GM23338 (cell line): Measurements from ENCODE around the gene CDKAL1. TPM values are rescaled to one million over a fixed set of nuclear protein-coding genes. Genes with fewer than 3 reads are reported as not detected.

ENCODE experiments used
- ATAC-seq: fragments of 200-7000 bp; cut with Tn5 transposase; 3 replicates; pipeline ENCODE4 v1.9.1; 2020
- DNase-seq: peaks from one replicate; pipeline ENCODE4 v3.0.0-alpha.2; 2015; ENCODE audit warnings: low spot score
- H2AFZ ChIP-seq: fragments of 200-600 bp; sonication (generic); 2 replicates; pipeline ENCODE4 v1.8.0; 2016; ENCODE audit warnings: antibody characterized with exemption, mild to moderate bottlenecking, moderate library complexity
- H3F3A ChIP-seq: fragments of 200-600 bp; sonication (generic); replicated peaks from 2 replicates; pipeline ENCODE4 v1.8.0; 2017; ENCODE audit warnings: antibody characterized with exemption, mixed run types, low read depth
- H3K27ac ChIP-seq: fragments of 200-600 bp; sonication (generic); 2 replicates; pipeline ENCODE4 v1.6.1; 2016; ENCODE audit warnings: low read depth
- H3K27me3 ChIP-seq: fragments of 200-600 bp; sonication (generic); 2 replicates; pipeline ENCODE4 v1.8.0; 2016; ENCODE audit warnings: mild to moderate bottlenecking, mixed run types, moderate library complexity; ENCODE audit not compliant: insufficient read depth
- H3K36me3 ChIP-seq: fragments of 200-600 bp; sonication (generic); 2 replicates; pipeline ENCODE4 v1.8.0; 2016; ENCODE audit warnings: mild to moderate bottlenecking; ENCODE audit not compliant: insufficient read depth
- H3K4me1 ChIP-seq: fragments of 200-600 bp; sonication (generic); 2 replicates; pipeline ENCODE4 v1.8.0; 2016; ENCODE audit warnings: mild to moderate bottlenecking, moderate library complexity; ENCODE audit not compliant: insufficient read depth
- H3K4me2 ChIP-seq: fragments of 200-600 bp; sonication (generic); 2 replicates; pipeline ENCODE4 v1.7.1; 2017; ENCODE audit warnings: mixed run types
- H3K4me3 ChIP-seq: fragments of 200-600 bp; sonication (generic); 2 replicates; pipeline ENCODE4 v1.6.1; 2016; ENCODE audit warnings: mixed run types
- H3K79me2 ChIP-seq: fragments of 200-600 bp; sonication (generic); replicated peaks from 2 replicates; pipeline ENCODE4 v1.8.0; 2017; ENCODE audit warnings: mild to moderate bottlenecking; ENCODE audit not compliant: insufficient read depth
- H3K9me2 ChIP-seq: fragments of 200-600 bp; sonication (generic); 2 replicates; pipeline ENCODE4 v1.8.0; 2017; ENCODE audit not compliant: insufficient read depth
- H4K20me1 ChIP-seq: fragments of 200-600 bp; sonication (generic); replicated peaks from 2 replicates; pipeline ENCODE4 v1.8.0; 2017; ENCODE audit warnings: mild to moderate bottlenecking; ENCODE audit not compliant: insufficient read depth
- H3K27ac Mint-ChIP-seq: 2 replicates; pipeline ENCODE4 v1.8.0; 2020; ENCODE audit warnings: inconsistent platforms, mild to moderate bottlenecking, moderate library complexity, mixed read lengths
- H3K27me3 Mint-ChIP-seq: 3 replicates; pipeline ENCODE4 v1.8.0; 2022; ENCODE audit warnings: low read depth, mild to moderate bottlenecking, moderate library complexity, mixed read lengths, inconsistent platforms; ENCODE audit not compliant: insufficient read depth, poor library complexity
- H3K36me3 Mint-ChIP-seq: 3 replicates; pipeline ENCODE4 v1.8.0; 2021; ENCODE audit warnings: low read depth, mild to moderate bottlenecking, inconsistent platforms, moderate library complexity, mixed read lengths
- H3K4me1 Mint-ChIP-seq: 3 replicates; pipeline ENCODE4 v1.8.0; 2020; ENCODE audit warnings: mild to moderate bottlenecking, inconsistent platforms, mixed read lengths
- H3K4me3 Mint-ChIP-seq: 3 replicates; pipeline ENCODE4 v1.8.0; 2021; ENCODE audit warnings: moderate library complexity, mild to moderate bottlenecking, inconsistent platforms, mixed read lengths
- H3K9me3 Mint-ChIP-seq: 3 replicates; pipeline ENCODE4 v1.8.0; 2020; ENCODE audit warnings: moderate library complexity, mild to moderate bottlenecking, inconsistent platforms, mixed read lengths
- CREB1 ChIP-seq: fragments of 250-450 bp; sonication (Bioruptor Pico); IDR thresholded peaks from 2 replicates; pipeline ENCODE4 v1.5.0; 2020; ENCODE audit warnings: low read depth, mild to moderate bottlenecking, moderate library complexity
- EZH2 ChIP-seq: fragments of 200-600 bp; sonication (generic); IDR thresholded peaks from one replicate; pipeline ENCODE4 v1.8.0; 2017; ENCODE audit warnings: antibody characterized with exemption, mild to moderate bottlenecking, low read depth; ENCODE audit not compliant: unreplicated experiment
- EZH2phosphoT487 ChIP-seq: fragments of 200-600 bp; sonication (generic); IDR thresholded peaks from one replicate; pipeline ENCODE4 v1.8.1; 2018; ENCODE audit warnings: antibody characterized with exemption; ENCODE audit not compliant: unreplicated experiment
- JUNB ChIP-seq: IDR thresholded peaks from one replicate; pipeline ENCODE4 v1.6.1; 2016; ENCODE audit warnings: antibody characterized with exemption; ENCODE audit not compliant: unreplicated experiment
- NANOG ChIP-seq: IDR thresholded peaks from 2 replicates; pipeline ENCODE4 v1.6.1; 2016; ENCODE audit warnings: antibody characterized with exemption, borderline replicate concordance
- STAT1 ChIP-seq: IDR thresholded peaks from one replicate; pipeline ENCODE4 v1.6.1; 2016; ENCODE audit warnings: antibody characterized with exemption; ENCODE audit not compliant: unreplicated experiment
- ZNF114 ChIP-seq: fragments of 250-450 bp; sonication (Bioruptor Pico); IDR thresholded peaks from 2 replicates; pipeline ENCODE4 v1.5.0; 2020; ENCODE audit warnings: mild to moderate bottlenecking, moderate library complexity
- ZNF331 ChIP-seq: fragments of 250-450 bp; sonication (Bioruptor Pico); IDR thresholded peaks from 2 replicates; pipeline ENCODE4 v1.5.0; 2020; ENCODE audit warnings: low read depth, mild to moderate bottlenecking, moderate library complexity
- polyA plus RNA-seq: library from polyadenylated mRNA; unstranded; fragments of >200 nt; fragmentation: Nextera tagmentation; extraction: Ambion mirVana; gene quantifications from 2 replicates; pipeline ENCODE4 v1.2.1, GENCODE V29; 2016
- total RNA-seq: library from RNA; depleted of rRNA; stranded (reverse); fragments of >200 nt; shearing (Covaris generic); gene quantifications from 2 replicates; pipeline ENCODE4 v1.2.3, GENCODE V29; 2014
- TF ChIP-seq, protein P1 (sequence below): fragments of 250-450 bp; sonication (Bioruptor Pico); IDR thresholded peaks from 2 replicates; pipeline ENCODE4 v1.5.0; 2020; ENCODE audit warnings: mild to moderate bottlenecking, moderate library complexity
- TF ChIP-seq, protein P2 (sequence below), 2 experiments: fragments of 200-600 bp in 1 of 2; sonication (generic) in 1 of 2; conservative IDR thresholded peaks; 2 replicates each; pipeline versions ENCODE4 v1.5.1 to v1.6.1; 2016 to 2017; ENCODE audit warnings: antibody characterized with exemption in 2 of 2, low read depth in 2 of 2, mild to moderate bottlenecking in 2 of 2, moderate library complexity in 1 of 2
- TF ChIP-seq, protein P3 (sequence below): IDR thresholded peaks from 2 replicates; pipeline ENCODE4 v1.6.1; 2016; ENCODE audit warnings: antibody characterized with exemption

CDKAL1 gene
- total and polyA plus RNA-seq, 2 experiments from 2014 or later: 17.8 to 35.0 TPM

DNA sequence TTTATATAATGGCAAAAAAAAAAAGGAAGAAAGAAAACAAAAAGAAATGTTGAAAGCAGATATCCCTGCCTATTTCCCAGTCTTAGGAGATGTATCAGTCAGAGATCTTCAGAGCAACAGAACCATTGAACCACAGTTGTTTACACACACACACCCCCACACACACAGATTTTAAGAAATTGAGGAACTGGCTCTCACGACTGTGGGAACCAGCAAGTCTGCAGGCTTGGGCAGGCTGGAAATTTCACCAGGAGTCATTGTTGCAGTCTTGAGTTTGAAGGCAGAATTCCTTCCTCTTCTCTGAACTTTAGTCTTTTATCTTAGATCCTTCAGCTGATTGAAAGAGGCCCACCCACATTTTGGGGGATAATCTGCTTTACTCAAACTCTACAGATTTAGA lies 380.9 kb downstream of the CDKAL1 start (continued):
- TF ChIP-seq, protein P1, sequence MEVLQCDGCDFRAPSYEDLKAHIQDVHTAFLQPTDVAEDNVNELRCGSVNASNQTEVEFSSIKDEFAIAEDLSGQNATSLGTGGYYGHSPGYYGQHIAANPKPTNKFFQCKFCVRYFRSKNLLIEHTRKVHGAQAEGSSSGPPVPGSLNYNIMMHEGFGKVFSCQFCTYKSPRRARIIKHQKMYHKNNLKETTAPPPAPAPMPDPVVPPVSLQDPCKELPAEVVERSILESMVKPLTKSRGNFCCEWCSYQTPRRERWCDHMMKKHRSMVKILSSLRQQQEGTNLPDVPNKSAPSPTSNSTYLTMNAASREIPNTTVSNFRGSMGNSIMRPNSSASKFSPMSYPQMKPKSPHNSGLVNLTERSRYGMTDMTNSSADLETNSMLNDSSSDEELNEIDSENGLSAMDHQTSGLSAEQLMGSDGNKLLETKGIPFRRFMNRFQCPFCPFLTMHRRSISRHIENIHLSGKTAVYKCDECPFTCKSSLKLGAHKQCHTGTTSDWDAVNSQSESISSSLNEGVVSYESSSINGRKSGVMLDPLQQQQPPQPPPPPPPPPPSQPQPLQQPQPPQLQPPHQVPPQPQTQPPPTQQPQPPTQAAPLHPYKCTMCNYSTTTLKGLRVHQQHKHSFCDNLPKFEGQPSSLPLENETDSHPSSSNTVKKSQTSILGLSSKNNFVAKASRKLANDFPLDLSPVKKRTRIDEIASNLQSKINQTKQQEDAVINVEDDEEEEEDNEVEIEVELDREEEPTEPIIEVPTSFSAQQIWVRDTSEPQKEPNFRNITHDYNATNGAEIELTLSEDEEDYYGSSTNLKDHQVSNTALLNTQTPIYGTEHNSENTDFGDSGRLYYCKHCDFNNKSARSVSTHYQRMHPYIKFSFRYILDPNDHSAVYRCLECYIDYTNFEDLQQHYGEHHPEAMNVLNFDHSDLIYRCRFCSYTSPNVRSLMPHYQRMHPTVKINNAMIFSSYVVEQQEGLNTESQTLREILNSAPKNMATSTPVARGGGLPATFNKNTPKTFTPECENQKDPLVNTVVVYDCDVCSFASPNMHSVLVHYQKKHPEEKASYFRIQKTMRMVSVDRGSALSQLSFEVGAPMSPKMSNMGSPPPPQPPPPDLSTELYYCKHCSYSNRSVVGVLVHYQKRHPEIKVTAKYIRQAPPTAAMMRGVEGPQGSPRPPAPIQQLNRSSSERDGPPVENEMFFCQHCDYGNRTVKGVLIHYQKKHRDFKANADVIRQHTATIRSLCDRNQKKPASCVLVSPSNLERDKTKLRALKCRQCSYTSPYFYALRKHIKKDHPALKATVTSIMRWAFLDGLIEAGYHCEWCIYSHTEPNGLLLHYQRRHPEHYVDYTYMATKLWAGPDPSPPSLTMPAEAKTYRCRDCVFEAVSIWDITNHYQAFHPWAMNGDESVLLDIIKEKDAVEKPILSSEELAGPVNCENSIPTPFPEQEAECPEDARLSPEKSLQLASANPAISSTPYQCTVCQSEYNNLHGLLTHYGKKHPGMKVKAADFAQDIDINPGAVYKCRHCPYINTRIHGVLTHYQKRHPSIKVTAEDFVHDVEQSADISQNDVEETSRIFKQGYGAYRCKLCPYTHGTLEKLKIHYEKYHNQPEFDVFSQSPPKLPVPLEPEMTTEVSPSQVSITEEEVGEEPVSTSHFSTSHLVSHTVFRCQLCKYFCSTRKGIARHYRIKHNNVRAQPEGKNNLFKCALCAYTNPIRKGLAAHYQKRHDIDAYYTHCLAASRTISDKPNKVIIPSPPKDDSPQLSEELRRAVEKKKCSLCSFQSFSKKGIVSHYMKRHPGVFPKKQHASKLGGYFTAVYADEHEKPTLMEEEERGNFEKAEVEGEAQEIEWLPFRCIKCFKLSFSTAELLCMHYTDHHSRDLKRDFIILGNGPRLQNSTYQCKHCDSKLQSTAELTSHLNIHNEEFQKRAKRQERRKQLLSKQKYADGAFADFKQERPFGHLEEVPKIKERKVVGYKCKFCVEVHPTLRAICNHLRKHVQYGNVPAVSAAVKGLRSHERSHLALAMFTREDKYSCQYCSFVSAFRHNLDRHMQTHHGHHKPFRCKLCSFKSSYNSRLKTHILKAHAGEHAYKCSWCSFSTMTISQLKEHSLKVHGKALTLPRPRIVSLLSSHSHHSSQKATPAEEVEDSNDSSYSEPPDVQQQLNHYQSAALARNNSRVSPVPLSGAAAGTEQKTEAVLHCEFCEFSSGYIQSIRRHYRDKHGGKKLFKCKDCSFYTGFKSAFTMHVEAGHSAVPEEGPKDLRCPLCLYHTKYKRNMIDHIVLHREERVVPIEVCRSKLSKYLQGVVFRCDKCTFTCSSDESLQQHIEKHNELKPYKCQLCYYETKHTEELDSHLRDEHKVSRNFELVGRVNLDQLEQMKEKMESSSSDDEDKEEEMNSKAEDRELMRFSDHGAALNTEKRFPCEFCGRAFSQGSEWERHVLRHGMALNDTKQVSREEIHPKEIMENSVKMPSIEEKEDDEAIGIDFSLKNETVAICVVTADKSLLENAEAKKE (CRISPR knock-in tag): no peak
- TF ChIP-seq, protein P2, sequence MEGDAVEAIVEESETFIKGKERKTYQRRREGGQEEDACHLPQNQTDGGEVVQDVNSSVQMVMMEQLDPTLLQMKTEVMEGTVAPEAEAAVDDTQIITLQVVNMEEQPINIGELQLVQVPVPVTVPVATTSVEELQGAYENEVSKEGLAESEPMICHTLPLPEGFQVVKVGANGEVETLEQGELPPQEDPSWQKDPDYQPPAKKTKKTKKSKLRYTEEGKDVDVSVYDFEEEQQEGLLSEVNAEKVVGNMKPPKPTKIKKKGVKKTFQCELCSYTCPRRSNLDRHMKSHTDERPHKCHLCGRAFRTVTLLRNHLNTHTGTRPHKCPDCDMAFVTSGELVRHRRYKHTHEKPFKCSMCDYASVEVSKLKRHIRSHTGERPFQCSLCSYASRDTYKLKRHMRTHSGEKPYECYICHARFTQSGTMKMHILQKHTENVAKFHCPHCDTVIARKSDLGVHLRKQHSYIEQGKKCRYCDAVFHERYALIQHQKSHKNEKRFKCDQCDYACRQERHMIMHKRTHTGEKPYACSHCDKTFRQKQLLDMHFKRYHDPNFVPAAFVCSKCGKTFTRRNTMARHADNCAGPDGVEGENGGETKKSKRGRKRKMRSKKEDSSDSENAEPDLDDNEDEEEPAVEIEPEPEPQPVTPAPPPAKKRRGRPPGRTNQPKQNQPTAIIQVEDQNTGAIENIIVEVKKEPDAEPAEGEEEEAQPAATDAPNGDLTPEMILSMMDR (conservative IDR thresholded peaks at IDR 0.05; ENCODE audit: low read depth in 2 of 2): no peak
- TF ChIP-seq ZNF114 (CRISPR knock-in tag): no peak
- no peak for TF ChIP-seq EZH2phosphoT487
- no peak for TF ChIP-seq ZNF331 (CRISPR knock-in tag)
- TF ChIP-seq NANOG: no peak

DNA sequence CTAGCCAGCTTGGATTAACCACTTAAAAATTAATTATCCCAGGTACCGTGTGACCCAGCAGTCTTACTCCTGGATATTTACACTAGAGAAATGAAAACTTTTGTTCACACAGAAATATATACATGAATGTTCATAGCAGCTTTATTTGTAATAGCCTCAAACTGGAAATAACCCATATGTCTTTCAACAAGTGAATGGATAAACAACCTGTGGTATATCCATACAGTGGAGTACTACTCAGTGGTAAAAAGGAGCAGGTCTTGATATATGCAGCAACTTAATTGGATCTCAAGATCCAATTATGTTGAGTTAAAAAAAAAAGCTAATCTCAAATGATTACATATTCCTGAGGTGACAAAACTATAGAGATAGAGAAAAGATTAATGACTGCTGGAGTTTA lies 381.4 kb downstream of the CDKAL1 start:
- Histone ChIP-seq H4K20me1 (no peaks in the 10 kb centered on the region), H3K4me2 (no peak overlapping the region), H3K4me3 (no peak overlapping the region), H3K79me2 (no peaks in the 10 kb centered on the region), H3K9me2 (peaks cover 5% of the 10 kb centered on the region; the same call in 1 of the 2 replicates), H3K27me3 (no peaks in the 10 kb centered on the region), H3K27ac (no peak overlapping the region), H2AFZ (no peak overlapping the region), H3F3A (no peaks in the 10 kb centered on the region), H3K4me1 (peaks cover 25% of the 10 kb centered on the region), H3K36me3 (peaks cover 4% of the 10 kb centered on the region)
- Mint-ChIP-seq H3K36me3 (peaks cover 35% of the 10 kb centered on the region), H3K9me3 (peaks cover 26% of the 10 kb centered on the region), H3K4me1 (peaks cover 31% of the 10 kb centered on the region; the same call in 2 of the 3 replicates), H3K27ac (no peak overlapping the region), H3K4me3 (no peak overlapping the region), H3K27me3 (no peaks in the 10 kb centered on the region)
- DNase-seq (no peak), ATAC-seq (no peak)
- no peak for TF ChIP-seq STAT1
- TF ChIP-seq, protein P3, sequence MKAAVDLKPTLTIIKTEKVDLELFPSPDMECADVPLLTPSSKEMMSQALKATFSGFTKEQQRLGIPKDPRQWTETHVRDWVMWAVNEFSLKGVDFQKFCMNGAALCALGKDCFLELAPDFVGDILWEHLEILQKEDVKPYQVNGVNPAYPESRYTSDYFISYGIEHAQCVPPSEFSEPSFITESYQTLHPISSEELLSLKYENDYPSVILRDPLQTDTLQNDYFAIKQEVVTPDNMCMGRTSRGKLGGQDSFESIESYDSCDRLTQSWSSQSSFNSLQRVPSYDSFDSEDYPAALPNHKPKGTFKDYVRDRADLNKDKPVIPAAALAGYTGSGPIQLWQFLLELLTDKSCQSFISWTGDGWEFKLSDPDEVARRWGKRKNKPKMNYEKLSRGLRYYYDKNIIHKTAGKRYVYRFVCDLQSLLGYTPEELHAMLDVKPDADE: no peak
- TF ChIP-seq ZNF114 (CRISPR knock-in tag): no peak
- no peak for TF ChIP-seq ZNF331 (CRISPR knock-in tag)
- no peak for TF ChIP-seq EZH2phosphoT487
- no peak for TF ChIP-seq CREB1 (CRISPR knock-in tag)
- no peak for TF ChIP-seq JUNB
- TF ChIP-seq, protein P2 (conservative IDR thresholded peaks at IDR 0.05; ENCODE audit: low read depth in 2 of 2): no peak
- TF ChIP-seq EZH2: no peak
